Natural killer cell (primary cell): ENCODE measurements around the gene CGRRF1. TPM values are rescaled to one million over a fixed set of nuclear protein-coding genes. Genes with fewer than 3 reads are reported as not detected.

Experiments used
- ATAC-seq, 3 donors: fragments of 150-1000 bp in 2 of 3; fragments of 200-7000 bp in 1 of 3; cut with Tn5 transposase; 1 replicate in 1 of 3; 2 replicates in 2 of 3; pipeline ENCODE4 v1.10.0; 2021; ENCODE audit warnings: mild to moderate bottlenecking in 2 of 3, moderate library complexity in 2 of 3
- DNase-seq, 2 donors: peaks; one replicate each; pipeline versions ENCODE4 v3.0.0 to v3.0.0-alpha.2; 2013 to 2021; ENCODE audit warnings: mixed read lengths in 1 of 2
- H3K27ac ChIP-seq: one replicate; pipeline ENCODE4 v1.5.1; 2013; ENCODE audit warnings: mild to moderate bottlenecking, low read length
- H3K27me3 ChIP-seq: one replicate; pipeline ENCODE4 v1.6.1; 2013; ENCODE audit warnings: low read length; ENCODE audit not compliant: control insufficient read depth, insufficient read depth
- H3K36me3 ChIP-seq: one replicate; pipeline ENCODE4 v1.6.1; 2013; ENCODE audit warnings: low read length; ENCODE audit not compliant: control insufficient read depth, insufficient read depth
- H3K4me1 ChIP-seq: one replicate; pipeline ENCODE4 v1.6.1; 2013; ENCODE audit warnings: low read length; ENCODE audit not compliant: control insufficient read depth, insufficient read depth
- H3K4me3 ChIP-seq: one replicate; pipeline ENCODE4 v1.5.1; 2013; ENCODE audit warnings: low read length
- H3K9me3 ChIP-seq: one replicate; pipeline ENCODE4 v1.6.1; 2013; ENCODE audit warnings: low read length; ENCODE audit not compliant: control insufficient read depth, insufficient read depth
- H3K27ac Mint-ChIP-seq, 2 donors: one replicate each; pipeline ENCODE4 v1.8.0; 2022; ENCODE audit warnings: mild to moderate bottlenecking in 2 of 2, mixed read lengths in 2 of 2, moderate library complexity in 1 of 2
- H3K27me3 Mint-ChIP-seq, 2 donors: one replicate each; pipeline ENCODE4 v1.8.0; 2022; ENCODE audit warnings: low read depth in 2 of 2, mixed read lengths in 2 of 2
- H3K36me3 Mint-ChIP-seq: one replicate; pipeline ENCODE4 v1.8.0; 2022; ENCODE audit warnings: mixed read lengths
- H3K4me1 Mint-ChIP-seq, 2 donors: one replicate each; pipeline ENCODE4 v1.8.0; 2022; ENCODE audit warnings: mixed read lengths in 2 of 2
- H3K4me3 Mint-ChIP-seq: one replicate; pipeline ENCODE4 v1.8.0; 2022; ENCODE audit warnings: mild to moderate bottlenecking, moderate library complexity, mixed read lengths
- H3K9me3 Mint-ChIP-seq, 2 donors: one replicate each; pipeline ENCODE4 v1.8.0; 2022; ENCODE audit warnings: mixed read lengths in 2 of 2
- WGBS: methylation state at CpG from one replicate; pipeline ENCODE4 v1.1.7; 2013; ENCODE audit warnings: missing lambda C conversion rate; ENCODE audit not compliant: insufficient coverage; 5-methylcytosine and 5-hydroxymethylcytosine counted together
- intact Hi-C: fragments of 100-400 bp; cut with micrococcal nuclease; formaldehyde crosslinking; loops from one replicate; pipeline ENCODE4 v1.14.2; 2022
- total RNA-seq, 4 donors: library from RNA; stranded (reverse); fragments of 120-200 nt in 1 of 4; gene quantifications; one replicate each; pipeline versions ENCODE4 v1.2.3 to v1.2.4, GENCODE V29; 2013 to 2022
- TF ChIP-seq, protein P1 (sequence below): fragments of 200-600 bp; IDR thresholded peaks from one replicate; pipeline ENCODE4 v1.8.0; 2022; ENCODE audit warnings: antibody characterized with exemption

CGRRF1 gene
- total RNA-seq, 3 donors from 2014 or later (not counting 1 experiment from before 2014, with no cell fraction given): 25.4 to 30.1 (median 26.7) TPM

DNA sequence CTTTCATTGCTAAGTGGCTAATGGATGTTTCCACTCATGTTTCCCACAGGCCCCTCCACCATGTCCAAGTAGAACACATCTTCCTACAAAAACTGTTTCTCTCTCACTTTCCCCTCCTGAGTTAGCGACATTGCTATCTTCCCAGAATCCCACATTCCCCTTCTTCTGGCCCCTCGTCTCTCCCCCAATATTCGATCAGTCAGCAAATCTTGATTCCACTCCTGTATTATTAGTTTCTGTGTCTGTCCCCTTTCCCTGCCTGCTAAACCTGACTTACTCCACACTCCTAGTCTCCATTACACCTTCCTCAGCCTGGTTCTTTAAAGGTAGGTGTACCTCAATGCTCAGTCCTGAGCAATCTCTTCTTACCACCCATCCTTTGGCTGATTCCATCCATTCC is 37.9 kb downstream of the CGRRF1 start:
- Mint-ChIP-seq H3K9me3 (no peaks in the 10 kb centered on the region), H3K4me3 (no peak overlapping the region), H3K4me1 (no peaks in the 10 kb centered on the region), H3K27me3 (peaks cover 0 to 8% of the 10 kb centered on the region in 2 donors), H3K36me3 (no peaks in the 10 kb centered on the region), H3K27ac (no peak overlapping the region)
- Histone ChIP-seq H3K4me1 (no peaks in the 10 kb centered on the region), H3K9me3 (no peaks in the 10 kb centered on the region), H3K36me3 (no peaks in the 10 kb centered on the region), H3K27ac (no peak overlapping the region), H3K4me3 (no peak overlapping the region), H3K27me3 (no peaks in the 10 kb centered on the region)
- no peak for DNase-seq
- 90% methylated on average over 3 of the region's 3 CpGs for WGBS
- no peak for ATAC-seq
- TF ChIP-seq, protein P1, sequence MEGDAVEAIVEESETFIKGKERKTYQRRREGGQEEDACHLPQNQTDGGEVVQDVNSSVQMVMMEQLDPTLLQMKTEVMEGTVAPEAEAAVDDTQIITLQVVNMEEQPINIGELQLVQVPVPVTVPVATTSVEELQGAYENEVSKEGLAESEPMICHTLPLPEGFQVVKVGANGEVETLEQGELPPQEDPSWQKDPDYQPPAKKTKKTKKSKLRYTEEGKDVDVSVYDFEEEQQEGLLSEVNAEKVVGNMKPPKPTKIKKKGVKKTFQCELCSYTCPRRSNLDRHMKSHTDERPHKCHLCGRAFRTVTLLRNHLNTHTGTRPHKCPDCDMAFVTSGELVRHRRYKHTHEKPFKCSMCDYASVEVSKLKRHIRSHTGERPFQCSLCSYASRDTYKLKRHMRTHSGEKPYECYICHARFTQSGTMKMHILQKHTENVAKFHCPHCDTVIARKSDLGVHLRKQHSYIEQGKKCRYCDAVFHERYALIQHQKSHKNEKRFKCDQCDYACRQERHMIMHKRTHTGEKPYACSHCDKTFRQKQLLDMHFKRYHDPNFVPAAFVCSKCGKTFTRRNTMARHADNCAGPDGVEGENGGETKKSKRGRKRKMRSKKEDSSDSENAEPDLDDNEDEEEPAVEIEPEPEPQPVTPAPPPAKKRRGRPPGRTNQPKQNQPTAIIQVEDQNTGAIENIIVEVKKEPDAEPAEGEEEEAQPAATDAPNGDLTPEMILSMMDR: no peak
- intact Hi-C loops: no loop called here

DNA sequence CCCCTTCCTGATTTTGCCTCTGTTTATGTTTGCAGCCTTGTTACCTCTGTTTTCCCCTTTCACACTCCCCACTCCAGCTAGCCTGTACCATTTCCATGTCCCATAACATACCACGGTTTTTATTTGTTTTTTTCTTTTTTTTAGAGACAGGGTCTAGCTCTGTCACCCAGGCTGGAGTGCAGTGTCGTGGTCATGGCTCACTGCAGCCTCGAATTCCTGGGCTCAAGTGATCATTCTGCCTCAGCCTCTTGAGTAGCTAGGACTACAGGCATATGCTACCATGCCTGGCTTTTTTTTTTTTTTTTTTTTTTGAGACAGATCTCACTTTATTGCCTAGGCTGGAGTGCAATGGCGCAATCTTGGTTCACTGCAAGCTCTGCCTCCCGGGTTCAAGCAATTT is 38.8 kb downstream of the CGRRF1 start:
- H3K4me3 ChIP-seq: no peak overlapping the region
- no peaks in the 10 kb centered on the region for H3K36me3 ChIP-seq
- H3K36me3 Mint-ChIP-seq: no peaks in the 10 kb centered on the region
- 84% methylated on average over 5 of the region's 5 CpGs for WGBS
- DNase-seq (no peak), ATAC-seq (no peak)
- H3K9me3 Mint-ChIP-seq: no peaks in the 10 kb centered on the region
- no peak overlapping the region for H3K27ac ChIP-seq
- no peak overlapping the region for H3K4me3 Mint-ChIP-seq
- H3K27me3 Mint-ChIP-seq: peaks cover 0 to 8% of the 10 kb centered on the region in 2 donors
- no peaks in the 10 kb centered on the region for H3K4me1 ChIP-seq
- H3K4me1 Mint-ChIP-seq: no peaks in the 10 kb centered on the region
- H3K9me3 ChIP-seq: no peaks in the 10 kb centered on the region
- no peaks in the 10 kb centered on the region for H3K27me3 ChIP-seq
- TF ChIP-seq, protein P1: no peak
- intact Hi-C loops: no loop called here
- H3K27ac Mint-ChIP-seq: no peak overlapping the region

DNA sequence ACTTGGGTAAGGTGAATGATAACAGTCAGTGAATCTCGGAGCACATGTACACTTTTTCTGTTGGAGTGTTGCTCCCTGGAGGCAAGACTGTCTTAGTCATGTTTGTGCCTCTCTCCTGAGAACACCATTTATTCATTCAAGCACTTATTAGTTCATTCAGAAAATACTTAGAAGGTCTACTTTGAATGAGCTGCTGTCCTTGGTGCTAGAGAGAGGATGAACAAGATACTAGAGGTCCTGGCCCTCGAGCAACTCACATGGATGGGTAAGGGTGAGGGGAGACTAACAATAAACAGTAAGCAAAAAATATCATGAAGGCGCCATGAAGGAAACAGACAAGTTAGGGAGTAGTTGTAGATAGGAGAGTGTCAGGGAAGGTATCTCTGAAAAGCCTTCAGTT is 40.2 kb downstream of the CGRRF1 start:
- intact Hi-C loops: no loop called here
- no peaks in the 10 kb centered on the region for H3K36me3 ChIP-seq
- H3K4me1 ChIP-seq: no peaks in the 10 kb centered on the region
- Mint-ChIP-seq H3K4me3 (no peak overlapping the region), H3K27ac (no peak overlapping the region), H3K4me1 (no peaks in the 10 kb centered on the region), H3K27me3 (peaks cover 0 to 8% of the 10 kb centered on the region in 2 donors), H3K9me3 (no peaks in the 10 kb centered on the region), H3K36me3 (no peaks in the 10 kb centered on the region)
- no peaks in the 10 kb centered on the region for H3K27me3 ChIP-seq
- ATAC-seq: no peak
- H3K9me3 ChIP-seq: no peaks in the 10 kb centered on the region
- H3K27ac ChIP-seq: no peak overlapping the region
- TF ChIP-seq, protein P1: no peak
- 83% methylated on average over 3 of the region's 3 CpGs for WGBS
- DNase-seq: no peak
- no peak overlapping the region for H3K4me3 ChIP-seq

DNA sequence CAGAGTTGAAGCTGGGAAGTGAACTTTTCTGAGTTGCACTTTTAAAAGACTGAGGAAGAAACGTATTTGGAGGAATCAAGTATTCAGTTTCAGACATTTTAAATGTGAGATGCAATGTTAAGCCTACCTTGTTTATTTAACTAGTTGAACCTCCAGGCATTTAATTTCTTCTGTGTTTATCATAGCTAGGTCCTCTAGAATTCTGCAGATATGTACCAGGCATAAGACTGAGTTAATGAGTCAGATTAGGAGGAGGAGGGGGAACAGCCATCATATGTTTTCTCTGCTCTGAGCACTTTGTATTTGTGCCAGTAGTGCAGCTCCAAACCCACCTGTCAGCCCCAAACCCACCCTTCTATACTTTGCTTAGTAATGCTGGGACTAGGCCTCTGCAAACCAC is 40.8 kb downstream of the CGRRF1 start:
- H3K4me3 ChIP-seq: no peak overlapping the region

More for the DNA sequence above, 40.8 kb downstream of the CGRRF1 start:
- intact Hi-C loops: no loop called here
- H3K4me1 ChIP-seq: no peaks in the 10 kb centered on the region
- Mint-ChIP-seq H3K9me3 (no peaks in the 10 kb centered on the region), H3K4me1 (no peaks in the 10 kb centered on the region), H3K4me3 (no peak overlapping the region), H3K36me3 (no peaks in the 10 kb centered on the region), H3K27ac (no peak overlapping the region), H3K27me3 (peaks cover 3 to 12% of the 10 kb centered on the region in 2 donors)
- H3K27me3 ChIP-seq: no peaks in the 10 kb centered on the region
- H3K27ac ChIP-seq: no peak overlapping the region
- ATAC-seq (no peak), DNase-seq (no peak)
- no CpG with 5 or more reads among the region's 1 CpG for WGBS
- no peaks in the 10 kb centered on the region for H3K36me3 ChIP-seq
- TF ChIP-seq, protein P1: no peak
- no peaks in the 10 kb centered on the region for H3K9me3 ChIP-seq
